Measurements from ENCODE around the gene TULP1.

DNA sequence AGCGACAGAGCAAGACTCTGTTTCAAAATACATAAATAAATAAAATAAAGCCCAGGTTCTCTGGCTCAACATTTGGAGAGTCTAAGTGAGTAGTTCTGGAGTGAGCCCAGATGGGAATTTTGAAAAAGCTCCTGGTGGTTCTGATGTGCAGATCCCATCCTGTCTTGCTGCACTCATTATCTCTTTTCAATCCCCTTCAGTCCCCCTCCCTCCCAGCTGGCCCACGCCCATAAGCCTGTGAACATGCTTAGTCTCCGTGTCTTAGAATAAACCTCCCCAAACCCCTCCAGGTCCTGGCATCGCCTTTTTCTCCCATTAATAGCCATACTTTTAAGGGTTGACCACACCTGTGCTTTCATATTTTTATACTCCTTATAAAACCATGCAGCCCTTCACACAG lies 19.4 kb upstream of the TULP1 start:
- TF ChIP-seq CTCF (IDR thresholded peaks at IDR 0.05) (no peak), POLR2A (IDR thresholded peaks at IDR 0.05) (no peak)
